Measurements from ENCODE around the gene PGBD2. TPM values are rescaled to one million over a fixed set of nuclear protein-coding genes. Genes with fewer than 3 reads are reported as not detected.

Gene PGBD2
- total and polyA plus RNA-seq, 2 of the 13 experiments (the other 11 are each of a cell fraction or from before 2014, with no cell fraction given): 6.0 to 7.4 TPM

GRCh38 chr1:248906009-248906752, at the start of gene PGBD2 (continued):
- TF ChIP-seq MYPOP (CRISPR knock-in tag; IDR thresholded peaks at IDR 0.05): peak; percentile 99
- TF ChIP-seq ZNF225 (CRISPR knock-in tag; IDR thresholded peaks at IDR 0.05): peak; percentile 93
- no peak for TF ChIP-seq CHD2 (IDR thresholded peaks at IDR 0.05; ENCODE audit: low read depth, low read length)
- TF ChIP-seq CENPBD1 (CRISPR knock-in tag; IDR thresholded peaks at IDR 0.05; ENCODE audit: borderline replicate concordance, low read depth): no peak; the same call in 1 of the 2 replicates
- TF ChIP-seq ZNF775 (CRISPR knock-in tag; IDR thresholded peaks at IDR 0.05; ENCODE audit: borderline replicate concordance): no peak
- peak; percentile 97 for TF ChIP-seq ZNF205 (CRISPR knock-in tag; IDR thresholded peaks at IDR 0.05)
- peak; percentile 93 for TF ChIP-seq POGZ (CRISPR knock-in tag; IDR thresholded peaks at IDR 0.05)
- peak; percentile 97 for TF ChIP-seq ZNF788 (CRISPR knock-in tag; IDR thresholded peaks at IDR 0.05; ENCODE audit: borderline replicate concordance)
- TF ChIP-seq CEBPZ (IDR thresholded peaks at IDR 0.05; ENCODE audit: low read length): no peak
- no peak for TF ChIP-seq ZBTB10 (CRISPR knock-in tag; IDR thresholded peaks at IDR 0.05; ENCODE audit: borderline replicate concordance)
- no peak for TF ChIP-seq ZSCAN22 (CRISPR knock-in tag; IDR thresholded peaks at IDR 0.05)
- no peak for TF ChIP-seq ZNF577 (CRISPR knock-in tag; IDR thresholded peaks at IDR 0.05; ENCODE audit: borderline replicate concordance, low read depth)
- peak; percentile 75; the same call in 1 of the 2 replicates for TF ChIP-seq ZNF572 (CRISPR knock-in tag; IDR thresholded peaks at IDR 0.05)
- no peak for TF ChIP-seq GPBP1L1 (CRISPR knock-in tag; IDR thresholded peaks at IDR 0.05)
- peak; percentile 96 for TF ChIP-seq TBX2 (CRISPR knock-in tag; IDR thresholded peaks at IDR 0.05; ENCODE audit: borderline replicate concordance)
- TF ChIP-seq ZSCAN21 (CRISPR knock-in tag; IDR thresholded peaks at IDR 0.05; ENCODE audit: borderline replicate concordance): peak; percentile 75; the same call in 1 of the 2 replicates
- no peak; the same call in 1 of the 2 replicates for TF ChIP-seq ZNF30 (CRISPR knock-in tag; IDR thresholded peaks at IDR 0.05)
- no peak for TF ChIP-seq DPF2 (CRISPR knock-in tag; IDR thresholded peaks at IDR 0.05; ENCODE audit: borderline replicate concordance, low read depth)
- no peak for TF ChIP-seq KDM6A (CRISPR knock-in tag; IDR thresholded peaks at IDR 0.05; ENCODE audit: low read depth)
- TF ChIP-seq GABPA (IDR thresholded peaks at IDR 0.05; ENCODE audit: low read depth, low read length): peak; percentile 58
- peak; percentile 71 for TF ChIP-seq GABPA (CRISPR knock-in tag; IDR thresholded peaks at IDR 0.05; ENCODE audit: low read depth)

Data from HepG2 (cell line).